Smooth muscle cell (in vitro differentiated cells): ENCODE data around the gene NTNG2. TPM values are rescaled to one million over a fixed set of nuclear protein-coding genes. Genes with fewer than 3 reads are reported as not detected.

Experiments
- DNase-seq: peaks from one replicate; lab custom pipeline; 2025; ENCODE audit not compliant: unreplicated experiment; lab: John Stamatoyannopoulos, UW
- H2AFZ ChIP-seq: fragments of 200-600 bp; sonication (generic); 2 replicates; pipeline ENCODE4 v1.6.0; 2016; ENCODE audit warnings: antibody characterized with exemption, low read depth, mild to moderate bottlenecking
- H3F3A ChIP-seq: fragments of 200-600 bp; sonication (generic); 2 replicates; pipeline ENCODE4 v1.6.0; 2017; ENCODE audit warnings: antibody characterized with exemption, low read depth
- H3K27ac ChIP-seq: fragments of 200-600 bp; sonication (generic); 2 replicates; pipeline ENCODE4 v1.5.1; 2016; ENCODE audit warnings: low read depth, mild to moderate bottlenecking
- H3K27me3 ChIP-seq: fragments of 200-600 bp; sonication (generic); 2 replicates; pipeline ENCODE4 v1.6.1; 2016; ENCODE audit warnings: low read depth, mild to moderate bottlenecking
- H3K36me3 ChIP-seq: fragments of 200-600 bp; sonication (generic); 2 replicates; pipeline ENCODE4 v1.5.1; 2016; ENCODE audit warnings: low read depth
- H3K4me1 ChIP-seq: fragments of 200-600 bp; sonication (generic); 2 replicates; pipeline ENCODE4 v1.5.1; 2016; ENCODE audit warnings: low read depth
- H3K4me2 ChIP-seq: fragments of 200-600 bp; sonication (generic); 2 replicates; pipeline ENCODE4 v1.6.0; 2016; ENCODE audit warnings: mild to moderate bottlenecking
- H3K4me3 ChIP-seq: fragments of 200-600 bp; sonication (generic); 2 replicates; pipeline ENCODE4 v1.5.1; 2016; ENCODE audit warnings: mild to moderate bottlenecking
- H3K79me2 ChIP-seq: fragments of 200-600 bp; sonication (generic); 2 replicates; pipeline ENCODE4 v1.6.0; 2016; ENCODE audit warnings: low read depth, mild to moderate bottlenecking
- H3K9ac ChIP-seq: fragments of 200-600 bp; sonication (generic); 2 replicates; pipeline ENCODE4 v1.6.0; 2016; ENCODE audit warnings: low read depth
- H3K9me3 ChIP-seq: fragments of 200-600 bp; sonication (generic); replicated peaks from 2 replicates; pipeline ENCODE4 v1.5.1; 2016; ENCODE audit warnings: low read depth
- H4K20me1 ChIP-seq: fragments of 200-600 bp; sonication (generic); 2 replicates; pipeline ENCODE4 v1.6.0; 2016; ENCODE audit warnings: low read depth
- CTCF ChIP-seq: fragments of 200-600 bp; sonication (generic); IDR thresholded peaks from 2 replicates; pipeline ENCODE4 v1.5.1; 2017; ENCODE audit warnings: borderline replicate concordance, mild to moderate bottlenecking, antibody characterized with exemption; ENCODE audit not compliant: insufficient read depth, poor library complexity, severe bottlenecking
- WGBS: methylation state at CpG from one replicate; pipeline ENCODE4 v1.1.7; 2016; ENCODE audit warnings: low lambda C conversion rate; 5-methylcytosine and 5-hydroxymethylcytosine counted together
- polyA plus RNA-seq: library from polyadenylated mRNA; unstranded; fragments of >200 nt; fragmentation: Nextera tagmentation; extraction: Ambion mirVana; gene quantifications from 2 replicates; pipeline ENCODE4 v1.2.1, GENCODE V29; 2016
- total RNA-seq: library from RNA; depleted of rRNA; stranded (reverse); fragments of >200 nt; gene quantifications from 2 replicates; pipeline ENCODE4 v1.2.3, GENCODE V29; 2014

Gene NTNG2
- total and polyA plus RNA-seq, 2 experiments from 2014 or later, result 0.36 to 1.0 TPM

GRCh38 chr9:132239518-132239917 is 77.7 kb downstream of the NTNG2 start:
- peaks cover 73% of the 10 kb centered on the region for H3K27me3 ChIP-seq
- 57% methylated on average over 3 of the region's 3 CpGs for WGBS
- peaks cover 7% of the 10 kb centered on the region for H3K4me1 ChIP-seq
- H3F3A ChIP-seq, result no peaks in the 10 kb centered on the region
- DNase-seq, result no peak
- H3K27ac ChIP-seq, result no peak overlapping the region
- H3K79me2 ChIP-seq, result no peaks in the 10 kb centered on the region
- no peak overlapping the region for H3K4me2 ChIP-seq
- TF ChIP-seq CTCF, result no peak
- no peaks in the 10 kb centered on the region for H3K9me3 ChIP-seq
- H4K20me1 ChIP-seq, result no peaks in the 10 kb centered on the region
- no peaks in the 10 kb centered on the region for H3K36me3 ChIP-seq
- H2AFZ ChIP-seq, result no peak overlapping the region
- no peak overlapping the region for H3K9ac ChIP-seq
- H3K4me3 ChIP-seq, result no peak overlapping the region

GRCh38 chr9:132239999-132240840 is 78.4 kb downstream of the NTNG2 start:
- no peak overlapping the region for H2AFZ ChIP-seq
- peak overlapping the region; percentile 93 for H3K4me2 ChIP-seq

GRCh38 chr9:132240841-132241482 is 79.1 kb downstream of the NTNG2 start:
- no peak overlapping the region for H3K9ac ChIP-seq
- no peaks in the 10 kb centered on the region for H4K20me1 ChIP-seq
- H2AFZ ChIP-seq, result no peak overlapping the region
- WGBS, result 7% methylated on average over 33 of the region's 63 CpGs
- peaks cover 77% of the 10 kb centered on the region for H3K27me3 ChIP-seq
- H3K4me3 ChIP-seq, result peak overlapping the region; percentile 66
- peaks cover 7% of the 10 kb centered on the region for H3K4me1 ChIP-seq
- peak; percentile 70 for DNase-seq
- no peaks in the 10 kb centered on the region for H3K79me2 ChIP-seq
- H3F3A ChIP-seq, result no peaks in the 10 kb centered on the region
- no peaks in the 10 kb centered on the region for H3K9me3 ChIP-seq
- no peaks in the 10 kb centered on the region for H3K36me3 ChIP-seq
- H3K4me2 ChIP-seq, result peak overlapping the region; percentile 93
- no peak overlapping the region for H3K27ac ChIP-seq
- no peak for TF ChIP-seq CTCF

More at GRCh38 chr9:132239999-132240840, 78.4 kb downstream of the NTNG2 start:
- no peaks in the 10 kb centered on the region for H3K79me2 ChIP-seq
- H3K4me3 ChIP-seq, result peak overlapping the region; percentile 66
- no peaks in the 10 kb centered on the region for H3K36me3 ChIP-seq
- TF ChIP-seq CTCF, result no peak
- H3K9ac ChIP-seq, result no peak overlapping the region
- peaks cover 77% of the 10 kb centered on the region for H3K27me3 ChIP-seq
- no peak for DNase-seq
- H3K27ac ChIP-seq, result no peak overlapping the region
- no peaks in the 10 kb centered on the region for H4K20me1 ChIP-seq
- no peaks in the 10 kb centered on the region for H3F3A ChIP-seq
- H3K4me1 ChIP-seq, result peaks cover 7% of the 10 kb centered on the region
- no peaks in the 10 kb centered on the region for H3K9me3 ChIP-seq
- WGBS, result 56% methylated on average over 21 of the region's 21 CpGs

- no peaks in the 10 kb centered on the region for H3F3A ChIP-seq
- peaks cover 77% of the 10 kb centered on the region for H3K27me3 ChIP-seq
- H3K79me2 ChIP-seq, result no peaks in the 10 kb centered on the region
- peak overlapping the region; percentile 93 for H3K4me2 ChIP-seq
- H3K27ac ChIP-seq, result no peak overlapping the region
- TF ChIP-seq CTCF, result no peak
- WGBS, result 0% methylated on average over 1 of the region's 33 CpGs
- H3K4me1 ChIP-seq, result peaks cover 7% of the 10 kb centered on the region
- H3K36me3 ChIP-seq, result no peaks in the 10 kb centered on the region
- H2AFZ ChIP-seq, result no peak overlapping the region
- H4K20me1 ChIP-seq, result no peaks in the 10 kb centered on the region
- no peaks in the 10 kb centered on the region for H3K9me3 ChIP-seq
- H3K4me3 ChIP-seq, result peak overlapping the region; percentile 66
- no peak overlapping the region for H3K9ac ChIP-seq
- no peak for DNase-seq
These were observed 79.6 kb downstream of the NTNG2 start for GRCh38 chr9:132241483-132241839.
